GM19455 (cell line): ENCODE measurements around the gene PM20D2.
"Not testable (repeated sequence)": the region's sequence is repeated elsewhere in the genome, so short reads cannot be mapped to it uniquely, and the experiment has no call there.

Experiments used
- ATAC-seq: cut with Tn5 transposase; IDR thresholded peaks from one replicate; pipeline ENCODE4 v1.9.1; 2021; ENCODE audit not compliant: unreplicated experiment

The PM20D2 gene

GRCh38 chr6:89145956-89146717 lies at the start of gene PM20D2:
Gene PM20D2, plus strand, starts transcription at chr6:89146055. Its CDS starts 90 bp downstream, at chr6:89146145.
- peak; percentile 73 for ATAC-seq

DNA sequence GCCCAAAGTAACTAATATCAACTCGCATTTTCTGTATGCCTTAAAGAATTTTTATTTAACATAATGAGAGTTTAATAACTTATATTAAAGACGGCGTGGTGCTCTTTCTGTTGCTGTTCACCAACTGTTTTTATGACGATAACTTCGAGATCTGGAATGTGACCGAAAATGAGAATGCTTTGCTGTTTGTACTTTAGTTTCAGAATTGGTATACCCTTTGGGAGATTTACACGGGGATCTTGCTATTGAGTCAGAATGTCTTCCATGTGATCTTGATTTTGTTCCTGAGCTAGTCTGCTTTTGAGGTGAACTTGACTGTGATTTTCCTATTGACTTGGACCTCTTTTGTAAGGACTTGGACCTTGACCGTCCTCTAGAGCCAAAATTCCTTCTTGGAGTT lies 47.4 kb upstream of the PM20D2 start:
- ATAC-seq, result no peak

- no peak for ATAC-seq
Observed at GRCh38 chr6:89100114-89100513, 45.7 kb upstream of the PM20D2 start.

DNA sequence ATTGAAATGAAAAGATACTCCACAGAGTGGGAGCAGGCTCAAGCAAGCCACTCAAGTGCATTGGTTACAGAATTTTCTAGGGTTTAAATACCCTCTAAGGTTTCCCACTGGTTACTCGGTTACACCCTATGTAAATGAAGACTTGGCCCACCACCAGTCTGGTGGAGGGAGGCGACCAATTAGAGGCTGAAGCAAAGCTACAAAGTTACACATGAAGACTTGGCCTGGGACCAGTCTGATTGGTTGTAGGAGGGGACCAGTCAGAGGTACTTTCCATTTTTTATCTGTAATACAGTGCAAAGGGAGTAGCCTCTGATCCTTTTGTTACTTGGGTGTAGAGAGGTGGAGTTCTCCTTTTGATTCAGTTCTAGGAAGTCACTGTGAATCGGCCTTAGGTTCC lies 35.6 kb upstream of the PM20D2 start:
- ATAC-seq, result no peak

- ATAC-seq, result no peak
Observed at GRCh38 chr6:89111933-89112332, 33.9 kb upstream of the PM20D2 start.

DNA sequence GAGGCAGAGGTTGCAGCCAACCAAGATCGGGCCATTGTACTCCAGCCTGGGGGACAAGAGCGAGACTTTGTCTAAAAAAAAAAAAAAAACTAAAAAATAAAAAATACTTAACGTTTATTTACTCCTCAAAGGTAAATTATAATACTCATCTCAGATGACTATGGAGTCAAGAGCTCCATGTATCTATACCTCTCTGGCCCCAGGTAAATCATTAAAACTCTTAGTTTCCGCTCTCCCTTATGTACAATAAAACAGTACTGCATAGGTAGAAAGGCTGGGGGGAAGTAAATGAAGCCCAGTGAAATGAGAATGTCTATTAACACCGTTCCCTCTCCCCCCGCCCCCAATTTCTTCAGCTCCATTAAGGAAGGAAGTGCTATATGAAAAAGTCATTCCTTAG lies 29.2 kb upstream of the PM20D2 start:
- no peak for ATAC-seq

DNA sequence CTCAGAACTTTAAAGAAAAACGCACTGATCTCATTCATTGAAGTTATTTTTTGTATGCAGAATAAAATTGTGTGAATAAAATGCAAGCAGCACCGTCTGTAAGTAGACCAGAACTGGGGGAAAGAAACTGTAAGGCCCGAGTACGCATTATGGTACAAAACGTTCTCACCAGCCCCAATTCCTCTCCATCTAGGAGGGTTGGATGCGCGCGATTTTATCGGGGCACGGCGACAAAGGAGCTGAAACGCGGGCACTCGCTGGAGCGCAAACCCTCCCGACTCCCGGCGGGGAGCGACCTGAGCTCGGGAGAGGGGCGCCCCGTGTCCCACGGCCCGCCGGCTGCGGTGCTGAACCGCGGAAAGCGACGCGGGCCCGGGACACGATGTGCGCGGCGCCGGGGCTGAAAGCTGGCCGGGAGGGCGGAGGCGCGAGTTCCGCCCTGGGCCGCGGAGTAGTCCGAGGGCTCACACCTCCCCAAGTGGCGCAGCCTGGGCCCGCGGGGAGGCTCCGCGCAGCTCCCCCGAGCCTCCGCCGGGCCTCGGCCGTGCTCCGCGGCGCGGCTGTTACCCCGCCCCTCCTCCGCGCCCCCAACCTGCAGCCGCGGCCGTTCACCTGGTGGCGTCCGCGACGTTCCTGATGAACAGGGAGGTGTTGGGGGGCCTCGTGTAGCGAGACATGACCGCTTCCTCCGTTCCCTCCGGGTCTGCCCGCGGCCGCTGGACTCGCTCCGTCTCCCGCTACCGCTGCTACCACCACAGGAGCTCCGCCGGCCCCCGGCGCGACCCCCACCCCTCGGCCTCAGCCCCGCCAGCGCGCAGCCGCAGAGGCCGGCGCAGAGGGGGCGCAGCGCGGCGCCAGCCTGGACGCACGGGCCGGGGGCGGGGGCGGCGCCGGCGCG lies 28.4 kb upstream of the PM20D2 start, which contains the start of gene SRSF12:
SRSF12 (minus strand) TSS at position 861 of the 898 bp plus-strand sequence; CDS start at position 677, 184 bp downstream.
- peak; percentile 84 for ATAC-seq

DNA sequence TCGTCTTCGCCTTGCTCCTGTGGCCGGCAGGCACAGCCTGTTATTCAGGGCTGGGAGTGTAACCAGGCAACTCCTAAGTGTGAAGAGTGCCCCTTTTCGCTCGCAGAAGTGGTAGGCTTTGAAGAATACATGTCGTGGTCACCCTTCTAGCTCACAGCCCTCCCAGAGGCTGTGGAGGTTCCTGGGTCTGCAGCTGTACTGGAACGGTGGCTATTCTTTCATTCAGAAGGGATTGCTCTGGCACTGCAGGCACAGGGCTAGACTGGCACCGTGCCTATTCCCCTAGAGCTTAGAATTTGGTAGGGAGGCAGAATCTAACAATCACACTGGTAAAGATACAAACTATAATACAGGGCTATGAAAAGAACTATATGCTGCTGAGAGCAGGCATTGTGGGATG lies 26.9 kb upstream of the PM20D2 start:
- no peak for ATAC-seq

DNA sequence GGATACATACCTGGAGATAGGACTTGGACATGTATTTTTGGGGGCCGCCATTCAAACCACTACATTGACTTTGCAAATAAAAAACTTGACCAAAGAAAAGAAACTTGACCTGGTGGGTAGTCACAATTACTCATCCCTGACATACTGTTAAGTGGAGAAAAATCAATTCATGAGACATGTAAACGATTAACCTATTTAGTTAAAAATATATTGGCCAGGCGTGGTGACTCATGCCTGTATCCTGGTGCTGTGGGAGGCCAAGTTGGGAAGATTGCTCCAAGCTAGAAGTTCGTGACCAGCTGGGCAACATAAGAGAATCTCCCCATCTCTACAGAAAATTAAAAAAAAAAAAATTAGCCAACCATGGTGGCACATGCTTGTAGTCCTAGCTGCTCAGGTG lies 25.5 kb upstream of the PM20D2 start:
- no peak for ATAC-seq

GRCh38 chr6:89121934-89122333 lies 23.9 kb upstream of the PM20D2 start:
- ATAC-seq, result no peak

DNA sequence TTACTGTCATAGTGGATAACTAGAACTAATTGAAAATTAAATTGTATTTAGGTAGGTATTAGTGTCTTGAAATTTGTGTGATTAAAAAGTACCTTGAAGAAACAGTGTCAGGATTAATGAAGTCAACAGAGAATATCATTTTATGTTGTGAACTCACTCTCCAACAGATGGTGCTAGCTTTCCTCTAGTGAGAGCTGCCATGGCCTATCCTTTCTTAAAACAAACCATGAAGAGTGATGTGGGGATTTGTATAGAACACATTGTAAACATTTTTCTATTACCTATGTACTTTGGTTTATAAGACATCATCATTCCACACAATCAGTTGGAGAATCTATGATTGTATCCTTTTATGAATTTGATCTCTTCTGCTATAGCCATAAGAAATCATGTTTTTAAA lies 23.2 kb upstream of the PM20D2 start:
- no peak for ATAC-seq

DNA sequence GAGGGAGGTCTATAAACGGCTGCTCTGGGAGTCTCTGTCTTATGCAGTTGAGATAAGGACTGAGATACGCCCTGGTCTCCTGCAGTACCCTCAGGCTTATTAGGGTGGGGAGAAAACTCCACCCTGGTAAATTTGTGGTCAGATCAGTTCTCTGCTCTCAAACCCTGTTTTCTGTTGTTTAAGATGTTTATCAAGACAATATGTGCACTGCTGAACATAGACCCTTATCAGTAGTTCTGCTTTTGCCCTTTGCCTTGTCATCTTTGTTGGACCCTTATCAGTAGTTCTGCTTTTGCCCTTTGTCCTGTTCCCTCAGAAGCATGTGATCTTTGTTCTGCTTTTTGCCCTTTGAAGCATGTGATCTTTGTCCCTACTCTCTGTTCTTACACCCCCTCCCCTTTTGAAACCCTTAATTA lies 17.6 kb upstream of the PM20D2 start:
- not testable (repeated sequence) for ATAC-seq

DNA sequence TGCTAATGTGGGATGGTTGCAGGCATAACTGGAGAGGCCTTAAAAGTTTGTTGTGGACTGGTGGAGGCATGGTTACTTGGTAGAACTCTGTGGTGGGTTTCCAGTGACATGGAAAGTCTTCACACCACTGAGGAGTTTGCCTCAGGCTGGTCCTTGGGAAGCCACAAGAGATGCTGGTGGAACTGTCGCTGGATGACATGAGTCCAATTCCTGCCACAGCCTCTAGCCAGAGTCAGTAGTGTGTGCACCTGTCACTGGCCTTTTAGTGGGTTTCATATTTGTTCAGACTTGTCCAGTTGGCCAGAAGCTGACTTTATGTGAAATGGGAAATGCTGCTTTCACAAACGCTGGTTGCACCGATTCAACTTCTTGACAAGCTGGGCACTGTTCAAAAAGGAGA lies 14.3 kb upstream of the PM20D2 start:
- no peak for ATAC-seq

DNA sequence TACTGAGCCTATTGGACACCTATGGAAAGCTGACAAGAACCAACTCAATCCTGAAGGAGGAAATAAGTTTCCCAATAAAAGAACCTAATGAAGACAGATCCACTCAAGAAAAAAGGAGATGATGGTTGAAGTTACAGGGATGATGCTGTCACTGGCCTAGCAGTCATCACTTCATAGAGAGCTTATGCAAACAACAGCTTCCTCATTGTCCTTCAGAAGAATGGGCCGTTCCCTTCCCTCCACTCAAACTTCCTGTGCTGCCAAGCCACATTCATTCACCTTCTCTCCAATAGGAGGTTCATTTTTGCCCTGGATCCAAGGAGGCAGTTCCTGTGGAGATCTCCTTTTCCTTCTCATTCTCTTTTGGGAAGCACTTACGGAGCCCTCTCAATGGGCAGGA lies 13.8 kb upstream of the PM20D2 start:
- ATAC-seq, result no peak

- no peak for ATAC-seq
Observed at GRCh38 chr6:89133981-89134380, 11.9 kb upstream of the PM20D2 start.

- ATAC-seq, result no peak
Observed at GRCh38 chr6:89134723-89135122, 11.1 kb upstream of the PM20D2 start.

- ATAC-seq, result no peak
Observed at GRCh38 chr6:89138173-89138572, 7.7 kb upstream of the PM20D2 start.

DNA sequence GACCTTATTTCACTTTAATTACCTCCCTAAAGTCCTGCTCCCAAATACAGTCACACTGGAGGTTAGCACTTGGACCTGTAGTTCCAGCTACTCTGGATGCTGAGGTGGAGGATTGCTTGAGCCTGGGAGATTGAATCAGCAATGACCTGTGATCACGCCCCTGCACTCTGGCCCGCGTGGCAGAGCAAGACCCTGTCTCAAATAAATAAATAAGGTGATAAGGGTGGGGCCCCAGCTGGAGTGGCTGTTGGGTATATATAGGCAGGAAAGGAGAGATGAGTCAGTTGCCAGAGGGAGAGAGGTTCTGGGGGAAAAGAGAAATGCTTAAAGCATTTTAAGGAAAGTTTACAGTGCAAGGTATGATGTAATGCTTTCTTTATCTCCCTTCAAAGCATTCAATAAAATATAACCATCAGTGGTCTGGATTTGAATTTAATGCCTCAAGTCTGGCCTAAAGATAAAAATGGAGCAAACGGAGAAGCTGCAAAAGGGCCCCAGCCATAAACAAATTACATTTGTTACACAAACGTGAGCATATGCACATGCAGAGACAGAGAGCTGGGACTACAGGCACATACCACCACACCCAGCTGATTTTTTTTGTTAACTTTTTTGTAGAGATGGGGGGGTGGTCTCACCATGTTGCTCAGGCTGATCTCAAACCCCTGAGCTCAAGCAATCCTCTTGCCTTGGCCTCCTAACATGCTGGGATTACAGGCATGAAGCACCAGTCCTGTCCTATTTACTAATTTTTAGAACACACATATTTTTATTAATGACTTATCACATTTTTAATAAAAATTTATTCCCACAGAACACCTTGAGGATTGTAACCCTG lies 6.1 kb upstream of the PM20D2 start:
- no peak for ATAC-seq

- no peak for ATAC-seq
Observed at GRCh38 chr6:89140347-89141156, 5.3 kb upstream of the PM20D2 start.

- ATAC-seq, result peak; percentile 42
Observed at GRCh38 chr6:89144354-89144906, 1.4 kb upstream of the PM20D2 start.
